GM12872 (cell line): ENCODE results near the gene SLC9A4.

Experiments used
- CTCF ChIP-seq: IDR thresholded peaks from 3 replicates; pipeline ENCODE4 v1.5.1; 2011; ENCODE audit warnings: low read depth, mild to moderate bottlenecking, low read length, moderate library complexity; ENCODE audit not compliant: insufficient read depth

Gene SLC9A4

GRCh38 chr2:102473020-102473419 is at the start of gene SLC9A4:
Gene SLC9A4, plus strand, starts transcription at chr2:102473226. Its CDS starts 534 bp downstream, at chr2:102473760.
- peak; percentile 87 for TF ChIP-seq CTCF

- no peak for TF ChIP-seq CTCF
Observed at GRCh38 chr2:102423368-102423767, 49.7 kb upstream of the SLC9A4 start.

- TF ChIP-seq CTCF: no peak
Observed at GRCh38 chr2:102424754-102425153, 48.3 kb upstream of the SLC9A4 start.

- TF ChIP-seq CTCF: no peak
Observed at GRCh38 chr2:102425441-102426132, 47.4 kb upstream of the SLC9A4 start.

- no peak for TF ChIP-seq CTCF
Observed at GRCh38 chr2:102427249-102427648, 45.8 kb upstream of the SLC9A4 start.

GRCh38 chr2:102428573-102428972 is 44.5 kb upstream of the SLC9A4 start:
- TF ChIP-seq CTCF: no peak

- TF ChIP-seq CTCF: no peak
Observed at GRCh38 chr2:102432386-102432785, 40.6 kb upstream of the SLC9A4 start.
